Fibroblast of lung (primary cell): ENCODE results near the gene GOLT1B.

Source experiments
- CTCF ChIP-seq, 2 donors: IDR thresholded peaks in 1 of 2; conservative IDR thresholded peaks in 1 of 2; 1 replicate in 1 of 2; 2 replicates in 1 of 2; pipeline ENCODE4 v1.5.1; 2011 to 2012; ENCODE audit warnings: low read length in 2 of 2, control low read depth in 1 of 2, inconsistent platforms in 1 of 2, low read depth in 1 of 2, mild to moderate bottlenecking in 1 of 2
- EZH2 ChIP-seq: IDR thresholded peaks from 2 replicates; pipeline ENCODE4 v1.5.1; 2012; ENCODE audit warnings: low read length, control low read depth, mild to moderate bottlenecking; ENCODE audit errors: missing control alignments

DNA sequence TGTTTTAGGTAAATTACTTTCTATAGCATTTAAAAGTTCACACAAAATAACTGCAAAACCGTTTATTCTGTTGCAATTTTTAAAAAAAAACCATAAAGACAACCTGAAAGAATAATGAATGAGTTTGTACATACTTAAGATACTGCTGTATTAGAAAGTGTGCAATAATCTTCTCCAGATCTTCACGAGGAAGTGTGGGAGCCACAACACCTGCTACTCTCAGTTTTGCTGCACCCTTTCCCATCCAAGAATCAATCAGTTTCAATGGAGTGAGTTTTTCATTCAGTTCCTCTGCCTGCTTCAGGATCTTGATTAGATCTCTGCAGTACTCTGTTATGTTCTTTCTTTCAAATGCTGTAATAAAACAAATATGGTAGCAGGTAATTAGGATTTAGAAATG is 30.3 kb upstream of the GOLT1B start:
- TF ChIP-seq CTCF (conservative IDR thresholded peaks at IDR 0.05 in 1 of 2, IDR thresholded peaks at IDR 0.05 in 1 of 2; ENCODE audit: low read depth in 1 of 2, low read length in 2 of 2) (no peak), EZH2 (no peak)
